K562 (cell line): ENCODE measurements around the gene DCST1. TPM values are rescaled to one million over a fixed set of nuclear protein-coding genes. Genes with fewer than 3 reads are reported as not detected.

Experiments used
- ATF3 ChIP-seq, 2 experiments: fragments of 450-650 bp in 1 of 2; sonication (generic) in 1 of 2; formaldehyde crosslinking in 1 of 2; IDR thresholded peaks in 1 of 2; conservative IDR thresholded peaks in 1 of 2; 2 replicates each; pipeline versions ENCODE4 v1.6.1 to v1.8.1; 2016 to 2023; ENCODE audit warnings: mild to moderate bottlenecking in 2 of 2, moderate library complexity in 2 of 2, inconsistent platforms in 1 of 2, missing genetic modification reagents in 1 of 2
- BACH1 ChIP-seq: fragments of 200-800 bp; sonication (Bioruptor generic); IDR thresholded peaks from 2 replicates; pipeline ENCODE4 v1.6.1; 2016; ENCODE audit warnings: missing genetic modification characterization, missing compliant biosample characterization
- CXXC5 ChIP-seq: fragments of 250-450 bp; sonication (Bioruptor Pico); IDR thresholded peaks from 2 replicates; pipeline ENCODE4 v1.8.0; 2022; ENCODE audit warnings: inconsistent platforms, mild to moderate bottlenecking, moderate library complexity
- E2F3 ChIP-seq: fragments of 250-450 bp; sonication (Bioruptor Pico); IDR thresholded peaks from 2 replicates; pipeline ENCODE4 v1.4.0; 2020; ENCODE audit warnings: mild to moderate bottlenecking
- ETV6 ChIP-seq, 3 experiments: fragments of 150-350 bp in 1 of 3; sonication (generic) in 1 of 3; formaldehyde crosslinking in 1 of 3; IDR thresholded peaks; 2 replicates each; pipeline versions ENCODE4 v1.6.1 to v1.8.0; 2014 to 2022; ENCODE audit warnings: borderline replicate concordance in 2 of 3, low read depth in 2 of 3, antibody characterized with exemption in 1 of 3, low read length in 1 of 3, mild to moderate bottlenecking in 1 of 3, missing genetic modification reagents in 1 of 3
- EWSR1 ChIP-seq: fragments of 450-650 bp; IDR thresholded peaks from 2 replicates; pipeline ENCODE4 v1.6.1; 2018; ENCODE audit warnings: borderline replicate concordance, mild to moderate bottlenecking, low read depth, moderate library complexity; ENCODE audit not compliant: partially characterized antibody
- FOSL1 ChIP-seq: fragments of 200-800 bp; sonication (Bioruptor generic); conservative IDR thresholded peaks from 2 replicates; pipeline ENCODE4 v1.6.1; 2016; ENCODE audit warnings: missing genetic modification characterization, missing compliant biosample characterization
- FOXK1 ChIP-seq: sonication (generic); formaldehyde crosslinking; IDR thresholded peaks from 2 replicates; pipeline ENCODE4 v1.8.0; 2022; ENCODE audit warnings: missing genetic modification reagents, mild to moderate bottlenecking, borderline replicate concordance
- IRF1 ChIP-seq: sonication (generic); formaldehyde crosslinking; IDR thresholded peaks from 2 replicates; pipeline ENCODE4 v1.8.0; 2022; ENCODE audit warnings: missing genetic modification reagents, mild to moderate bottlenecking, borderline replicate concordance
- KDM2B ChIP-seq: fragments of 250-450 bp; sonication (Bioruptor Pico); IDR thresholded peaks from 2 replicates; pipeline ENCODE4 v1.8.0; 2021; ENCODE audit warnings: mild to moderate bottlenecking, moderate library complexity
- MEF2A ChIP-seq: IDR thresholded peaks from 2 replicates; pipeline ENCODE4 v1.6.1; 2011; ENCODE audit warnings: low read depth, mild to moderate bottlenecking, low read length, moderate library complexity; ENCODE audit not compliant: control insufficient read depth
- NFIX ChIP-seq: fragments of 250-450 bp; sonication (Bioruptor Pico); IDR thresholded peaks from 2 replicates; pipeline ENCODE4 v1.4.0; 2020; ENCODE audit warnings: low read depth, mild to moderate bottlenecking, moderate library complexity
- NFRKB ChIP-seq: fragments of 450-650 bp; IDR thresholded peaks from 2 replicates; pipeline ENCODE4 v1.6.1; 2016; ENCODE audit warnings: low read depth
- NR2C2 ChIP-seq, 2 experiments: fragments of 200-800 bp in 1 of 2; sonication (Bioruptor generic) in 1 of 2; sonication (generic) in 1 of 2; formaldehyde crosslinking in 1 of 2; IDR thresholded peaks; 2 replicates each; pipeline versions ENCODE4 v1.6.1 to v1.8.0; 2016 to 2022; ENCODE audit warnings: mild to moderate bottlenecking in 1 of 2, missing compliant biosample characterization in 1 of 2, missing genetic modification characterization in 1 of 2, missing genetic modification reagents in 1 of 2
- RBM15 ChIP-seq: fragments of 200-400 bp; formaldehyde crosslinking; IDR thresholded peaks from 2 replicates; pipeline ENCODE4 v1.6.1; 2018; ENCODE audit warnings: mild to moderate bottlenecking, low read length, moderate library complexity; ENCODE audit not compliant: insufficient read depth
- SIRT6 ChIP-seq: IDR thresholded peaks from one replicate; pipeline ENCODE4 v1.6.1; 2012; ENCODE audit warnings: low read depth, mild to moderate bottlenecking, control low read depth, inconsistent platforms, low read length, moderate library complexity
- SIX5 ChIP-seq, 2 experiments: IDR thresholded peaks; 2 replicates each; pipeline ENCODE4 v1.6.1; 2011; ENCODE audit warnings: low read length in 2 of 2, borderline replicate concordance in 1 of 2, low read depth in 1 of 2, mild to moderate bottlenecking in 1 of 2, moderate library complexity in 1 of 2; ENCODE audit not compliant: insufficient read depth in 1 of 2
- TEAD1 ChIP-seq, 2 experiments: fragments of 450-650 bp in 1 of 2; sonication (generic) in 1 of 2; formaldehyde crosslinking; IDR thresholded peaks; 2 replicates each; pipeline versions ENCODE4 v1.4.0 to v1.8.0; 2020 to 2022; ENCODE audit warnings: mild to moderate bottlenecking in 2 of 2, missing genetic modification reagents in 1 of 2
- TFAM ChIP-seq: fragments of 250-450 bp; sonication (Bioruptor Pico); conservative IDR thresholded peaks from 2 replicates; pipeline ENCODE4 v1.5.0; 2021; ENCODE audit warnings: mild to moderate bottlenecking, moderate library complexity
- THRAP3 ChIP-seq: fragments of 450-650 bp; IDR thresholded peaks from 2 replicates; pipeline ENCODE4 v1.6.1; 2016; ENCODE audit warnings: mild to moderate bottlenecking, inconsistent platforms, borderline replicate concordance
- TSC22D4 ChIP-seq: fragments of 450-650 bp; IDR thresholded peaks from 2 replicates; pipeline ENCODE4 v1.6.1; 2016; ENCODE audit warnings: missing genetic modification characterization, missing biosample characterization, control low read depth
- U2AF1 ChIP-seq: fragments of 200-400 bp; formaldehyde crosslinking; optimal IDR thresholded peaks from 2 replicates; pipeline ENCODE3; 2017; ENCODE audit warnings: mild to moderate bottlenecking, low read depth, low read length, moderate library complexity
- ZNF133 ChIP-seq: fragments of 250-450 bp; sonication (Bioruptor Pico); IDR thresholded peaks from 2 replicates; pipeline ENCODE4 v1.4.0; 2020; ENCODE audit warnings: mild to moderate bottlenecking
- ZNF165 ChIP-seq: fragments of 250-450 bp; sonication (Bioruptor Pico); IDR thresholded peaks from 2 replicates; pipeline ENCODE4 v1.4.0; 2020; ENCODE audit warnings: borderline replicate concordance
- ZNF354B ChIP-seq: fragments of 250-450 bp; sonication (Bioruptor Pico); IDR thresholded peaks from 2 replicates; pipeline ENCODE4 v1.4.0; 2020
- ZNF384 ChIP-seq: IDR thresholded peaks from 2 replicates; pipeline ENCODE4 v1.6.1; 2012; ENCODE audit warnings: low read depth, low read length, improper control_type of control experiment
- ZNF57 ChIP-seq: fragments of 450-650 bp; formaldehyde crosslinking; IDR thresholded peaks from 2 replicates; pipeline ENCODE4 v1.4.0; 2020; ENCODE audit warnings: mild to moderate bottlenecking, moderate library complexity
- polyA plus RNA-seq, 8 experiments: library from polyadenylated mRNA; depleted of rRNA in 4 of 8; stranded (reverse) in 5 of 8; unstranded in 3 of 8; fragments of >200 nt; fragmentation: Nextera tagmentation in 2 of 8; fragmentation: Illumina TruSeq in 1 of 8; extraction: Ambion mirVana in 2 of 8; extraction: Trizol in 1 of 8; gene quantifications; 2 replicates each; pipeline versions ENCODE4 v1.2.1 to v1.2.3, GENCODE V29; 2011 to 2014; ENCODE audit warnings: inconsistent platforms in 1 of 8, missing spikeins in 1 of 8
- total RNA-seq, 7 experiments: library from RNA; depleted of rRNA in 6 of 7; stranded (reverse); fragments of >200 nt in 6 of 7; fragmentation: Illumina TruSeq in 2 of 7; extraction: Trizol in 2 of 7; gene quantifications; 2 replicates each; pipeline versions ENCODE4 v1.2.1 to v1.2.3, GENCODE V29; 2011 to 2021; ENCODE audit warnings: low replicate concordance in 1 of 7

The DCST1 gene
- total and polyA plus RNA-seq, 9 of the 15 experiments (the other 6 are each of a cell fraction or from before 2014, with no cell fraction given) = not detected

GRCh38 chr1:155000726-155001424 is 32.7 kb upstream of the DCST1 start (continued):
- TF ChIP-seq FOSL1 (tag) = peak; percentile 96
- TF ChIP-seq TFAM (CRISPR knock-in tag) = no peak
- no peak for TF ChIP-seq ZNF57 (CRISPR knock-in tag)
- no peak for TF ChIP-seq EWSR1
- TF ChIP-seq KDM2B (CRISPR knock-in tag) = no peak
- TF ChIP-seq ETV6 (IDR thresholded peaks at IDR 0.05; ENCODE audit: borderline replicate concordance in 1 of 2, low read depth in 2 of 2, low read length in 1 of 2) = no peak
- TF ChIP-seq ETV6 (CRISPR knock-in tag; IDR thresholded peaks at IDR 0.05; ENCODE audit: borderline replicate concordance) = no peak
- 0 out of 2 replicates have a peak, but pooled peaks have one; percentile 4 for TF ChIP-seq ZNF384
- TF ChIP-seq BACH1 (tag) = no peak
- TF ChIP-seq NFRKB = peak; percentile 84
- no peak for TF ChIP-seq TSC22D4 (tag)
- peak; percentile 47 for TF ChIP-seq U2AF1
- no peak for TF ChIP-seq ZNF165 (CRISPR knock-in tag)
- peak; percentile 95 for TF ChIP-seq ATF3 (IDR thresholded peaks at IDR 0.05)
- TF ChIP-seq ATF3 (CRISPR knock-in tag; conservative IDR thresholded peaks at IDR 0.05) = peak; percentile 81; the same call in 1 of the 2 replicates
- no peak for TF ChIP-seq SIX5 (IDR thresholded peaks at IDR 0.05; ENCODE audit: borderline replicate concordance in 1 of 2, insufficient read depth in 1 of 2, low read depth in 1 of 2, low read length in 2 of 2)
- TF ChIP-seq E2F3 (CRISPR knock-in tag) = peak; percentile 48; the same call in 1 of the 2 replicates
- TF ChIP-seq NFIX (CRISPR knock-in tag) = no peak
- no peak for TF ChIP-seq RBM15
- no peak for TF ChIP-seq SIRT6
- TF ChIP-seq CXXC5 (CRISPR knock-in tag) = peak; percentile 96
- peak; percentile 84; the same call in 1 of the 2 replicates for TF ChIP-seq THRAP3
- no peak for TF ChIP-seq IRF1
- TF ChIP-seq MEF2A = no peak
- peak in 1 of 2 experiments; percentile 64; a peak in 1 of 4 replicates for TF ChIP-seq TEAD1 (CRISPR knock-in tag; IDR thresholded peaks at IDR 0.05)
- TF ChIP-seq ZNF354B (CRISPR knock-in tag) = no peak
- TF ChIP-seq FOXK1 (CRISPR knock-in tag) = no peak
- no peak for TF ChIP-seq ZNF133 (CRISPR knock-in tag)
- no peak for TF ChIP-seq NR2C2 (CRISPR knock-in tag; IDR thresholded peaks at IDR 0.05)
- TF ChIP-seq NR2C2 (tag; IDR thresholded peaks at IDR 0.05) = peak; percentile 62
